Measurements from ENCODE around the gene ZBTB43.

GRCh38 chr9:126886897-126887296, 82.1 kb downstream of the ZBTB43 start:
- no peak for TF ChIP-seq GATA2 (IDR thresholded peaks at IDR 0.05; ENCODE audit: low read depth, low read length)
- TF ChIP-seq GATA3 (IDR thresholded peaks at IDR 0.05; ENCODE audit: low read depth, low read length) = no peak

Measured in SH-SY5Y (cell line).